Body of pancreas (tissue), 4 donors: ENCODE results near the gene HOXB1. TPM values are rescaled to one million over a fixed set of nuclear protein-coding genes. Genes with fewer than 3 reads are reported as not detected.

Experiments
- ATAC-seq: fragments of 150-250 bp; one replicate; pipeline ENCODE4 v1.9.1; 2016
- DNase-seq, 4 donors: peaks; one replicate each; pipeline ENCODE4 v3.0.0-alpha.2; 2019
- H3K27ac ChIP-seq, 4 donors: fragments of 200-600 bp; sonication (generic); 1 replicate in 3 of 4; 2 replicates in 1 of 4; pipeline versions ENCODE4 v1.5.1 to v1.6.1; 2016 to 2019; ENCODE audit warnings: mild to moderate bottlenecking in 1 of 4, mixed read lengths in 1 of 4, moderate library complexity in 1 of 4
- H3K27me3 ChIP-seq, 2 donors: fragments of 200-600 bp; sonication (generic); one replicate each; pipeline ENCODE4 v1.6.0; 2016; ENCODE audit warnings: mild to moderate bottlenecking in 1 of 2
- H3K36me3 ChIP-seq, 2 donors: fragments of 200-600 bp; sonication (generic); replicated peaks in 1 of 2; 2 replicates each; pipeline ENCODE4 v1.5.1; 2016; ENCODE audit warnings: low read depth in 2 of 2; ENCODE audit not compliant: insufficient read depth in 1 of 2
- H3K4me1 ChIP-seq: fragments of 200-600 bp; sonication (generic); one replicate; pipeline ENCODE4 v1.6.0; 2016
- H3K4me3 ChIP-seq, 2 donors: fragments of 200-600 bp; sonication (generic); 1 replicate in 1 of 2; 2 replicates in 1 of 2; pipeline ENCODE4 v1.5.1; 2016 to 2019
- H3K9me3 ChIP-seq, 3 donors: fragments of 200-600 bp; sonication (generic); 1 replicate in 2 of 3; 2 replicates in 1 of 3; pipeline ENCODE4 v1.5.1; 2016
- POLR2A ChIP-seq, 3 donors: fragments of 450-650 bp; IDR thresholded peaks; one replicate each; pipeline ENCODE4 v1.6.1; 2016; ENCODE audit warnings: antibody characterized with exemption in 3 of 3, mild to moderate bottlenecking in 2 of 3
- WGBS, 2 donors: methylation state at CpG; one replicate each; pipeline ENCODE4 v1.1.5; 2017; 5-methylcytosine and 5-hydroxymethylcytosine counted together
- intact Hi-C: fragments of 100-400 bp; cut with DNase I; formaldehyde crosslinking; loops from one replicate; pipeline ENCODE4 v1.15.1; 2023
- total RNA-seq, 2 donors: library from RNA; depleted of rRNA; stranded (reverse); fragments of >200 nt; gene quantifications; one replicate each; pipeline ENCODE4 v1.1.0, GENCODE V29; 2016
- TF ChIP-seq, protein P1 (sequence below), 7 experiments: fragments of 450-650 bp in 4 of 7; fragments of 200-600 bp in 3 of 7; sonication (generic) in 3 of 7; IDR thresholded peaks; one replicate each; pipeline ENCODE4 v1.5.1; 2016 to 2019; ENCODE audit warnings: antibody characterized with exemption in 7 of 7

The HOXB1 gene
- total RNA-seq, 2 donors from 2014 or later: not detected

- ATAC-seq (peak; percentile 24), DNase-seq (no peak)
- no peak for TF ChIP-seq POLR2A (IDR thresholded peaks at IDR 0.05)
- TF ChIP-seq, protein P1, sequence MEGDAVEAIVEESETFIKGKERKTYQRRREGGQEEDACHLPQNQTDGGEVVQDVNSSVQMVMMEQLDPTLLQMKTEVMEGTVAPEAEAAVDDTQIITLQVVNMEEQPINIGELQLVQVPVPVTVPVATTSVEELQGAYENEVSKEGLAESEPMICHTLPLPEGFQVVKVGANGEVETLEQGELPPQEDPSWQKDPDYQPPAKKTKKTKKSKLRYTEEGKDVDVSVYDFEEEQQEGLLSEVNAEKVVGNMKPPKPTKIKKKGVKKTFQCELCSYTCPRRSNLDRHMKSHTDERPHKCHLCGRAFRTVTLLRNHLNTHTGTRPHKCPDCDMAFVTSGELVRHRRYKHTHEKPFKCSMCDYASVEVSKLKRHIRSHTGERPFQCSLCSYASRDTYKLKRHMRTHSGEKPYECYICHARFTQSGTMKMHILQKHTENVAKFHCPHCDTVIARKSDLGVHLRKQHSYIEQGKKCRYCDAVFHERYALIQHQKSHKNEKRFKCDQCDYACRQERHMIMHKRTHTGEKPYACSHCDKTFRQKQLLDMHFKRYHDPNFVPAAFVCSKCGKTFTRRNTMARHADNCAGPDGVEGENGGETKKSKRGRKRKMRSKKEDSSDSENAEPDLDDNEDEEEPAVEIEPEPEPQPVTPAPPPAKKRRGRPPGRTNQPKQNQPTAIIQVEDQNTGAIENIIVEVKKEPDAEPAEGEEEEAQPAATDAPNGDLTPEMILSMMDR (IDR thresholded peaks at IDR 0.05): peak in 1 of 7 experiments; percentile 23
- peaks cover 0 to 25% of the 10 kb centered on the region in 2 donors for H3K27me3 ChIP-seq
- no peaks in the 10 kb centered on the region for H3K36me3 ChIP-seq
- no peak overlapping the region for H3K4me3 ChIP-seq
- peak overlapping the region in 2 of 4 donors; percentile 41 to 55 for H3K27ac ChIP-seq
- WGBS, 2 donors: 11 to 20% methylated on average over 22 to 32 of the region's 36 CpGs
- H3K4me1 ChIP-seq: peaks cover 26% of the 10 kb centered on the region
- H3K9me3 ChIP-seq: no peaks in the 10 kb centered on the region
- intact Hi-C loops: no loop called here
These were observed 24.7 kb upstream of the HOXB1 start for GRCh38 chr17:48555258-48556228.

GRCh38 chr17:48554412-48555257 lies 23.8 kb upstream of the HOXB1 start:
- 22 to 36% methylated on average over 31 to 44 of the region's 44 CpGs for WGBS, 2 donors
- ATAC-seq (peak; percentile 20), DNase-seq (no peak)
- Histone ChIP-seq H3K4me3 (peak overlapping the region in 1 of 2 donors; percentile 8), H3K4me1 (peaks cover 29% of the 10 kb centered on the region), H3K27me3 (peaks cover 0 to 34% of the 10 kb centered on the region in 2 donors), H3K27ac (peak overlapping the region in 2 of 4 donors; percentile 41 to 55), H3K9me3 (no peaks in the 10 kb centered on the region), H3K36me3 (no peaks in the 10 kb centered on the region)
- no peak for TF ChIP-seq POLR2A (IDR thresholded peaks at IDR 0.05)
- TF ChIP-seq, protein P1 (IDR thresholded peaks at IDR 0.05): no peak
- intact Hi-C loops: no loop called here

DNA sequence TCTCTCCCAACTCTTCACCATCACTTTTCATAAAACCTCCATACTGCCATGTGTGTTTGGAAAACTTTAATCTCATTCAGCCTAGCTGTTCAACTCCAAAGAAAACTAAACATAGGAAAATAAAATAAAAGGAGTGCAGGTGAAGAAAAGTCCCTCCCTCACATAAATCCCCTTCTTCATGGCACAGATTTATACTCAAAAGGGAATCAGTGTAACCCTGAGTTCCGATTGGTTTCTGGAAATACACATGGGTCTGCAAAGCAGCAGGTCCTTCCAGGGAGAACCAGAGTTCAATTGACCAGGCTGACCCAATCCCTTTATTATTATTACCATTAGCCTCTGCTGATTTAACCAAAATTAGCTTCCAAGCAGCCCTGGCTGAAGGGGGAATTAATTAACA lies 23.0 kb upstream of the HOXB1 start:
- no peak for TF ChIP-seq POLR2A (IDR thresholded peaks at IDR 0.05)
- TF ChIP-seq, protein P1 (IDR thresholded peaks at IDR 0.05): no peak
- 61 to 80% methylated on average over 1 of the region's 1 CpG for WGBS, 2 donors
- H3K4me1 ChIP-seq: peaks cover 29% of the 10 kb centered on the region
- H3K27ac ChIP-seq: no peak overlapping the region
- no peak for DNase-seq
- peaks cover 0 to 34% of the 10 kb centered on the region in 2 donors for H3K27me3 ChIP-seq
- intact Hi-C loops: no loop called here
- ATAC-seq: no peak
- no peaks in the 10 kb centered on the region for H3K9me3 ChIP-seq
- H3K4me3 ChIP-seq: no peak overlapping the region
- no peaks in the 10 kb centered on the region for H3K36me3 ChIP-seq

- peak overlapping the region in 1 of 4 donors; percentile 32 for H3K27ac ChIP-seq
- H3K36me3 ChIP-seq: no peaks in the 10 kb centered on the region
- H3K9me3 ChIP-seq: no peaks in the 10 kb centered on the region
- TF ChIP-seq, protein P1 (IDR thresholded peaks at IDR 0.05): no peak
- no peak for TF ChIP-seq POLR2A (IDR thresholded peaks at IDR 0.05)
- WGBS, 2 donors: 55 to 60% methylated on average over 5 of the region's 5 CpGs
- intact Hi-C loops: no loop called here
- H3K4me1 ChIP-seq: peaks cover 29% of the 10 kb centered on the region
- H3K27me3 ChIP-seq: peaks cover 0 to 33% of the 10 kb centered on the region in 2 donors
- H3K4me3 ChIP-seq: no peak overlapping the region
- ATAC-seq (no peak), DNase-seq (no peak)
These were observed 22.4 kb upstream of the HOXB1 start for GRCh38 chr17:48553190-48553547.
